Sigmoid colon (tissue), 7 donors: ENCODE measurements around the gene RAB7B. TPM values are rescaled to one million over a fixed set of nuclear protein-coding genes. Genes with fewer than 3 reads are reported as not detected.

ENCODE experiments used
- DNase-seq: peaks from one replicate; pipeline ENCODE4 v3.0.0-alpha.2; 2019
- H3K27ac ChIP-seq, 4 donors: fragments of 200-600 bp; sonication (generic); one replicate each; pipeline ENCODE4 v1.5.1; 2016 to 2019; ENCODE audit warnings: mild to moderate bottlenecking in 1 of 4
- H3K27me3 ChIP-seq, 3 donors: fragments of 200-600 bp; sonication (generic); one replicate each; pipeline ENCODE4 v1.5.1; 2019; ENCODE audit warnings: mild to moderate bottlenecking in 1 of 3
- H3K36me3 ChIP-seq, 4 donors: fragments of 200-600 bp; sonication (generic); one replicate each; pipeline ENCODE4 v1.5.1; 2016 to 2019
- H3K4me1 ChIP-seq, 4 donors: fragments of 200-600 bp; sonication (generic); one replicate each; pipeline ENCODE4 v1.5.1; 2017 to 2019
- H3K4me3 ChIP-seq, 4 donors: fragments of 200-600 bp; sonication (generic); one replicate each; pipeline ENCODE4 v1.5.1; 2017 to 2019; ENCODE audit warnings: mild to moderate bottlenecking in 2 of 4, moderate library complexity in 1 of 4
- H3K9me3 ChIP-seq, 4 donors: fragments of 200-600 bp in 3 of 4; sonication (generic) in 3 of 4; one replicate each; pipeline versions ENCODE4 v1.5.1 to v1.6.1; 2013 to 2019
- EP300 ChIP-seq, 4 donors: sonication (generic); formaldehyde crosslinking; IDR thresholded peaks; one replicate each; pipeline ENCODE4 v1.6.1; 2017; ENCODE audit warnings: antibody characterized with exemption in 4 of 4
- POLR2A ChIP-seq, 2 donors: fragments of 450-650 bp; IDR thresholded peaks; one replicate each; pipeline ENCODE4 v1.6.1; 2016; ENCODE audit warnings: antibody characterized with exemption in 2 of 2, mild to moderate bottlenecking in 2 of 2, moderate library complexity in 2 of 2
- POLR2AphosphoS5 ChIP-seq, 4 donors: sonication (generic); formaldehyde crosslinking; IDR thresholded peaks; one replicate each; pipeline ENCODE4 v1.6.1; 2017; ENCODE audit warnings: antibody characterized with exemption in 4 of 4
- WGBS, 2 donors: extraction: QIAGEN DNeasy Blood & Tissue Kit; methylation state at CpG; one replicate each; pipeline ENCODE4 v1.1.7; 2013; 5-methylcytosine and 5-hydroxymethylcytosine counted together
- intact Hi-C: fragments of 100-400 bp; cut with DNase I; formaldehyde crosslinking; loops from one replicate; pipeline ENCODE4 v1.15.1; 2023
- polyA plus RNA-seq, 3 donors: library from polyadenylated mRNA; stranded (reverse); fragments of 200-250 nt; gene quantifications; one replicate each; pipeline ENCODE4 v1.2.3, GENCODE V29; 2013
- total RNA-seq, 4 donors: library from RNA; depleted of rRNA; stranded (reverse); fragments of >200 nt; gene quantifications; one replicate each; pipeline ENCODE4 v1.1.0, GENCODE V29; 2016
- TF ChIP-seq, protein P1 (sequence below), 4 experiments: fragments of 450-650 bp in 3 of 4; fragments of 200-600 bp in 1 of 4; IDR thresholded peaks; one replicate each; pipeline ENCODE4 v1.5.1; 2016 to 2019; ENCODE audit warnings: antibody characterized with exemption in 4 of 4, mild to moderate bottlenecking in 3 of 4, moderate library complexity in 2 of 4
- donor health status: healthy with polysubstance abuse.
- donor health status: Bipolar disorder and iron deficiency.
- donor health status: healthy.

Gene RAB7B
- total and polyA plus RNA-seq, 7 donors = 0.27 to 5.3 (median 1.8) TPM

DNA sequence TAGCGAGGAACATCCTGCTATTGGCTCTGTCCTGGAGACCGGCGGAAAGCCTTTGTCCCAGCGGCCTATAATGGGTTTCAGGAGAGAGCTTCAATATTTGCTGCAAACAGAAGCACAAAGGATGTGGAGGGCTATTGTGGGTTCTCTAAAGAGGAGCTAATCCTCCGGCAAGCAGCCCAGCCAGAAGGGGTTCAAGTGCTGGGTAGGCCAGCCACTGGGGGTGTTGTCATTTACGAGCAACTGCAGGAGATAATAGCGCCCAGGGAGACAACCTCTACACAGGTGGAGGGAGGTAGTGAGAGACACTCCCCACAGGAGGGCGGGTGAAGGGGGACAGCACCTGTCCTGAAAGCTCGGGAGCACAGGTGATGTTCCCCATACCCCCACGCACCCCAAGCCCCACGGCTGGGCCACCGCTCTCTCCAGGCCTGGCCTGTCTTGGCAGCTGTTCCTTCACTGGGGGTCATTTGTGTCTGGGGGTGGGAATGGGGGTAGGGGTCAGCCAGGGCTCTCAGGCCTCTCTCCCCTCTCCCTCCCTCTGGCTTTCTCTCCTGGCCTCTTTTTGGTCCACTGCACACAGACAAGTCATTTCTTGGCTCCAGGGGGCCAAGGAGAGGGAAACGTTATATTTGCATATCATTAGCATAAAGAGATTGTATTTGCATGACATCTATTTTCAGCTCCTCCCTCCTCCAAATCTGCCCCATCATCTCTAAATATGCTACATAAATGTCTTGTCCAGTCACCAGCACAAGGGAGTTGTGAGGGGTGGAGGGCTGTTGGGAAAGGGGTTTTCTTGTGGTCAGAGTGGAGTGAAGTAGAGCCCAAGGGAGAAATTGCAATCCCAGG lies 37.9 kb downstream of the RAB7B start:
- Histone ChIP-seq H3K36me3 (no peaks in the 10 kb centered on the region), H3K27ac (no peak overlapping the region), H3K27me3 (no peaks in the 10 kb centered on the region), H3K9me3 (no peaks in the 10 kb centered on the region), H3K4me1 (no peaks in the 10 kb centered on the region), H3K4me3 (no peak overlapping the region)
- DNase-seq = no peak
- 72 to 85% methylated on average over 13 of the region's 13 CpGs for whole genome bisulfite sequencing, 2 donors
- TF ChIP-seq, protein P1, sequence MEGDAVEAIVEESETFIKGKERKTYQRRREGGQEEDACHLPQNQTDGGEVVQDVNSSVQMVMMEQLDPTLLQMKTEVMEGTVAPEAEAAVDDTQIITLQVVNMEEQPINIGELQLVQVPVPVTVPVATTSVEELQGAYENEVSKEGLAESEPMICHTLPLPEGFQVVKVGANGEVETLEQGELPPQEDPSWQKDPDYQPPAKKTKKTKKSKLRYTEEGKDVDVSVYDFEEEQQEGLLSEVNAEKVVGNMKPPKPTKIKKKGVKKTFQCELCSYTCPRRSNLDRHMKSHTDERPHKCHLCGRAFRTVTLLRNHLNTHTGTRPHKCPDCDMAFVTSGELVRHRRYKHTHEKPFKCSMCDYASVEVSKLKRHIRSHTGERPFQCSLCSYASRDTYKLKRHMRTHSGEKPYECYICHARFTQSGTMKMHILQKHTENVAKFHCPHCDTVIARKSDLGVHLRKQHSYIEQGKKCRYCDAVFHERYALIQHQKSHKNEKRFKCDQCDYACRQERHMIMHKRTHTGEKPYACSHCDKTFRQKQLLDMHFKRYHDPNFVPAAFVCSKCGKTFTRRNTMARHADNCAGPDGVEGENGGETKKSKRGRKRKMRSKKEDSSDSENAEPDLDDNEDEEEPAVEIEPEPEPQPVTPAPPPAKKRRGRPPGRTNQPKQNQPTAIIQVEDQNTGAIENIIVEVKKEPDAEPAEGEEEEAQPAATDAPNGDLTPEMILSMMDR (IDR thresholded peaks at IDR 0.05) = no peak
- no peak for TF ChIP-seq POLR2A (IDR thresholded peaks at IDR 0.05)
- TF ChIP-seq POLR2AphosphoS5 (IDR thresholded peaks at IDR 0.05) = no peak
- no peak for TF ChIP-seq EP300 (IDR thresholded peaks at IDR 0.05)
- intact Hi-C loops = no loop called here

DNA sequence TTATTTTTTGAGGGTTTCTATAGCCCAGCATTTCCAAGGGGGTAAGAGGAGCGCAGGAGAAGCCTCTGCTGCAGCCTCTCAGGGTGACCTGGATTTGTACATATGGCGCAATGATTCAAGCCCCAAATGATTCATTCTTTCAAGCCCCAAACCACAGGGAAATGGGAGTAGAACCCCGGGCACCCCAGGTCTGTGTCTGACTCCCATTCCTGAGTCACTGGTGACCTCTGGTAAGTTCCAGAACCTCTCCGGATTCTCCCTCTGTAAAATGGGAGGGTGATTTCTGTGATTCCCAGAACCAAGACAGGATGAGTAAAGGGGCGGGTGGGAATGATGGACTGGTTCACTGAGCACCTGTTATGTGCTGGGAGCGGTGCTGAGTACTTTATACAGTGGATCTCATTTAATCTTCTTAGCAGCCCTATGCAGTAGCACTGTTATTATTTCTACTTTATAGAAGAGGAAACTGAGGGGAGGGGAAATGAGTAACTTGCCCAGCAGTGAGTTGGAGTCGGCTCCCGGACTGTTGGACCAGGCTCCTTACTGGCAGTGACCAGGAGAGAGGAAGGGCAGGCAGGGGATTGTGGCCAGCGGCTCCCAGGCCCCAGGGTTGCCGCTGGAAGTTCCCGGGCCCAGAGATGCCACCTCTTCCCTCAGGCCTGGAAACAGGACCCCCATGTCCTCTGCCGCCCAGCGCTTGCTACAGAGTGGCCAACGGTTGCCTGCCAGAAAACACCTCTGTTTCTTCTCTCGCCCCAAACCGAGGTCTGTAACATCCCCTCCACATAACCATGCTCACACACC lies 39.6 kb downstream of the RAB7B start:
- no peaks in the 10 kb centered on the region for H3K4me1 ChIP-seq
- no peaks in the 10 kb centered on the region for H3K27me3 ChIP-seq
- intact Hi-C loops = no loop called here
- no peaks in the 10 kb centered on the region for H3K9me3 ChIP-seq
- H3K4me3 ChIP-seq = no peak overlapping the region
- H3K36me3 ChIP-seq = no peaks in the 10 kb centered on the region
- H3K27ac ChIP-seq = no peak overlapping the region
- no peak for TF ChIP-seq POLR2A (IDR thresholded peaks at IDR 0.05)
- TF ChIP-seq, protein P1 (IDR thresholded peaks at IDR 0.05) = no peak
- TF ChIP-seq POLR2AphosphoS5 (IDR thresholded peaks at IDR 0.05) = no peak
- no peak for TF ChIP-seq EP300 (IDR thresholded peaks at IDR 0.05)
- no peak for DNase-seq
- WGBS, 2 donors = 86 to 92% methylated on average over 16 of the region's 16 CpGs

DNA sequence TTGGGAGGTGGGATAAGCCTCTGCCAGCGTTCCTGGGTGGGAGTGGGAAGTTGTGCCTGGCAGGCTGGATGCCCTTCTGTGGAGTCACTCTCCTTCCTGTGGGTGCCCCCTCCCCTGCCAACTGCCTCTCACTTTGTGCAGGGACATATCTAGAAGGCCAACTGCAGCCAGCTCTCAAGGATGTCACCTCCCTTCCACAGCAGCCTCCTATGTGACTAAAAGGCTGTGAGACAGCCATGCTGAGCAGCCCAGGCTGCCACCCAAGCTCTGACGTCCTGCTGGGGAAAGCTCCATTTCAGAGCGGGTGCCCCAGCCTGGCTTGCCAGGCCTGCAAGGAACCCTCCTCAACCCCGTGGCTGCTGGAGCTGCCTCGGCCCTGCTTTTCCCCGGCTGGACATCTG lies 40.4 kb downstream of the RAB7B start:
- H3K27ac ChIP-seq = no peak overlapping the region

DNA sequence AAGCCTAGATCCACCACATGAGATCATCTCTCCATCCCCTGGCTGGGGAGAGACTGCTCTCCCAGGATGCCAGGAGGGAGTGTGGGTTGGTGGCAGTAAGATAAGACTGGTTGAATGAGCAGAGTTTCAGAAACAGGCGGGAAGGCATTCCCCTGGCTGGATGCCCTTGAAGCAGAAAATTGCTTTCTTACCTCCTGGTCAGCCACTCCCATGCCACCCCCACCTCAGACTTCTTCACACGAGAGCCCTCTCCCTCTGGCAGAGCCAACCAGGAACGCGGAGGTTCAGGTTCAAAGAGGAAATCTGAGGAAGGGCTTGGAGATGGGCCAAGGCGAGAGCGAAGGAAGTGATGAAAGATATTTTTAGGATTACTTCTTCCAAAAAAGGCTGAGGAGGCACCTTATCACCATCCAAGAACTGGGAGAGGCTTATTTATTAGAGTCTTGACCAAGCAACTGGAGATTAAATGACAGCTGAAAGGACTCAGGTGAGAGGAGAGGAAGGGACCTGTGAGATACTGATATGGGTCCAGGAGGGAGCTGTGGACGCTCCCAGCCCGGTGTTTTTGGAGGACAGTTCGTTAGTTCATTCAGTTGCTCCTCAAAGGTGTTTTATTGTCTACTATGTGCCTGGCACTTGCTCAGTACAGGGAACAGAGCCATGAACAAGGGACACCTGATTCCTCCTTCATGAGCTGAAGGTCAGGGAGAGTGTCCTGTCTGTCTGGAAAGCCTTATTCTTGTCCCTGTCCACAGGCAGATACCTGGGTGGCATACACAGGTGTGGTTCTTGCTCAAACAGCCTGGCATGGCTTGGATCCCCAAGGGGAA lies 41.0 kb downstream of the RAB7B start:
- Histone ChIP-seq H3K27ac (no peak overlapping the region), H3K4me1 (no peaks in the 10 kb centered on the region), H3K4me3 (no peak overlapping the region), H3K36me3 (no peaks in the 10 kb centered on the region), H3K9me3 (no peaks in the 10 kb centered on the region), H3K27me3 (peaks cover 0 to 4% (median 0%) of the 10 kb centered on the region in 3 donors)
- WGBS, 2 donors = 52 to 69% methylated on average over 9 of the region's 9 CpGs
- intact Hi-C loops = no loop called here
- TF ChIP-seq, protein P1 (IDR thresholded peaks at IDR 0.05) = no peak
- TF ChIP-seq EP300 (IDR thresholded peaks at IDR 0.05) = no peak
- DNase-seq = no peak

More for the DNA sequence above, 40.4 kb downstream of the RAB7B start:
- WGBS, 2 donors = 80 to 82% methylated on average over 6 of the region's 6 CpGs
- Histone ChIP-seq H3K27me3 (no peaks in the 10 kb centered on the region), H3K36me3 (no peaks in the 10 kb centered on the region), H3K4me1 (no peaks in the 10 kb centered on the region), H3K4me3 (no peak overlapping the region), H3K9me3 (no peaks in the 10 kb centered on the region)
- TF ChIP-seq POLR2AphosphoS5 (IDR thresholded peaks at IDR 0.05) (no peak), EP300 (IDR thresholded peaks at IDR 0.05) (no peak), POLR2A (IDR thresholded peaks at IDR 0.05) (no peak)
- TF ChIP-seq, protein P1 (IDR thresholded peaks at IDR 0.05) = no peak
- intact Hi-C loops = no loop called here
- DNase-seq = no peak
